DMS153 treated with DMSO at 0.1 percent for 48 hours (cell line): ENCODE results near the gene PSD4.

ENCODE experiments used
- DNase-seq: peaks from one replicate; lab custom pipeline; 2025; ENCODE audit not compliant: unreplicated experiment; lab: John Stamatoyannopoulos, UW

The PSD4 gene

DNA sequence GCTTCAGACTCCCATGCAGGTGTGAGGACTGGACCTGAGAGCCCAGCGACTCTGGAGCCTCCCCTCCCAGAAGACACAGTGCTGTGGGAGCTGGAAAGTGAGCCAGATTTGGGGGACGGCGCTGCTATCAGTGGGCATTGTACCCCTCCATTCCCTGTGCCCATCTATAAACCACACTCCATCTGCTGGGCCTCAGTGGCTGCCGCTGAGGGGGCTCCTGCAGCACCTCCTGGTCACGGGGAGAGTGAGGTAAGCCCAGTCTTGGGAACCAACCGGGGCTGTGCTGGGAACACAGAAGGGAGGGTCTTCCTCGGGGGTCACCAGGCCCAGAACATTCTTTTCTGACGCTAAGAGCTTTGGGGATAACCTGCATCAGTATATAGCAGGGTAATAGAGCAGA lies 9.5 kb downstream of the PSD4 start:
- no peak for DNase-seq

DNA sequence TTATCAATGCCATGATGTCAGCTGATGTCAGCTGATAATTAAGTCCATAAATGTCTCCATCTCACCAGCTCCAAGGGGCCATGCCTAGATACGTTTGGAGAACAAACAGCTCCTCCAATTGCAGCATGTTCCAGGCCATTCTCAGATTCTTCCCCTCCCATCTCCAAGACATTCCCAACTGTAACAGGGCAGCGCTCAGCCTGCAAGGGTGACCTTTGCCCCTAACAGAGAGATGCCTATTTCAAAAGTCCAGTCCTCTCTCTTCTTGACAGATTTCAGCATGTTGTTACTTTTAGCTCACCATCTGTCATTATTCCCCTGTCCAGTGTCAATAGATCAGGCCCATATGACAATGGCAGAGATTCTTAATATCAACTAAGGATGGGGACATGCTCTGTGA lies 9.9 kb downstream of the PSD4 start:
- DNase-seq = no peak

DNA sequence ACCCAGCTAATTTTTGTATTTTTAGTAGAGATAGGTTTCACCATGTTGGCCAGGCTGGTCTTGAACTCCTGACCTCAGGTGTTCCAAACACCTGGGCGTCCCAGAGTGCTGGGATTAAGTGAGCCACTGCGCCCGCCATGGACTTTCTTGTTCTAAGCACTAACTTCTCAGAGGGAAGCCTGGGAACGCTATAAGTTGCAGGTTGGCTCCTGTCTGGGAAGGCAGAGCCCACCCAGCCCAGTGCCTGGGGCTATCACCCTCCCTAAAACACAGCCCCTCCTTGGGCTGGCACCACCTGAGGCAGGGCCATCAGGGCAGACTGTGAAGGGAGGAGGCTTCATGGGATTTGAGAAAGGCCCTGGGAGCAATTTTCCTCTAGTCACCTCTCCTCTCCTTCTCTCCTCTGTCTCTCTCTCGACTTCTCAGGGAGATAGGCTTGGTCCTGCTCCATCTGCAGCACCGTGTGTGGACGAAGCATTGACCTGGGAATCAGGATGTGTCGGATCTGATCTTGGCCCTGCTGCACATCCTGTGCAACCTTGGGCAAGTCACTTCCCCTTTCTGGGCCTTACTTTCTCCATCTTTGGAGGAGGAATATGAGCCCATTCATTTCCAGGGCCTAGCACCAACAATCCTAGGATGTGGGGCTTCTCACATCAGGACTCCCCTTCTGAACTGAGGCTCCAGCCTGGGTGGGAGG lies 10.9 kb downstream of the PSD4 start:
- no peak for DNase-seq

DNA sequence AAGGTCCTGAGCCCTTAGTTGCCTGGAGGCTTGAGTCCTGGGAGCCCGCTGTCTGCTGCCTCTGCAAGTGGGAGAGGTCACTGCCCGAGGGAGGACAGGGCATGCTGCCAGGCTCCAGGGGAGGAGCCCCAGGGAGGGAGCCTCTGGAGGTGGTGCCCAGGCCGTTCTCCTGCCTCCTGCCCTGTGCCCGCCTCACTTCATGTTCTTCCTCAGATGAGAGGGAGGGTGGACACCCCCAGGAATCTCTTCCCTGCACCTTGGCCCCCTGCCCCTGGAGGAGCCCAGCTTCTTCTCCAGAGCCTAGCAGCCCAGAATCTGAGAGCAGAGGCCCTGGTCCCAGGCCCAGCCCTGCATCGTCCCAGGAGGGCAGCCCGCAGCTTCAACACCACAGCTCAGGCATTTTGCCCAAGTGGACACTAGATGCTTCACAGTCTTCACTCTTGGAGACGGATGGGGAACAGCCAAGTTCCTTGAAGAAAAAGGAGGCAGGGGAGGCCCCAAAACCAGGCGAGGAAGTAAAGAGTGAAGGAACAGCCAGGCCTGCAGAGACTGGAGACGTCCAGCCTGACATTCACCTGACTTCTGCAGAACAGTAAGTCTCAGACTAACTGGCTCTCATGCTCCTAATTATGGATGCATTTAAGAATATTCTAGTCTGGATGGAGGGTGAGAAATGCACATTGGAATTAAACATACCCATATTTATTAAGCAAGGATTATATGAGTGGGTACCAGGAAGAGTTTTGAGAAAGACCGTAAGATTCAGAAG lies 12.1 kb downstream of the PSD4 start:
- DNase-seq = no peak

DNA sequence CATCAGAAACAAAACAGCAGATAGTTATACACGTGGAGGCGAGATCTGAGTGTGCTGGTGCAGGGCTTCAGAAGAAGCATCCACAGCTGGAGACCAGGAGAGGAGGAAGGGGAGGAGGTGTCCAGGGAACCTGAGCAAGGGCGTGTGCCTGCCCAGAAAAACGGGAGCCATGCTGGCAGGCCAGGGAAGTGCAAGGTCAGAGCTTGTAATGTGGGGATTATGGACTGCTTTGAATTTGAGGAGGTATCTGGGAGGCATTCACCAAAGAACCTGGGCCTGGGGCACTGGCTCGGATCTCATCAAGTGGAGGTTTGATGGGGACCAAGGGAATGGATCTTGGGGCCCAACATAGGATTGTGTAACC lies 12.6 kb downstream of the PSD4 start:
- DNase-seq = no peak

DNA sequence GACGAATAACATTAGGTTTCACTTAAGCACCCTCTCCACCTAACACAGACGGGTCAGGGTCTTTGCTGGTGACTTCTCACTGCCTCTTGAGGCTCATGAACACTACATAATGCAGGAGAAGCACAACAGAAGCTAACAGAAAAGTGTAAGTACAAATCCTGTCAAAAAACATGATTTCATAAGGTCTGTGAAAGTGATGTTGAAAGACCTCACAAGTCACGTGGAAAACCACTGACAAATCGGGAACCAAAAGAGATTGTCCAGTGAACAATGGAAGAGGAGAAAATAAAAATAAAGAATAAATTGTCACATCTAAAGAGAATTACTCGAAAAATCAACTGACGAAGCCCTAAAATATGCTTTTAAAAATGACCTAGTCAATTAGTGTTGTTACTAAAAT lies 14.0 kb downstream of the PSD4 start:
- DNase-seq = no peak

DNA sequence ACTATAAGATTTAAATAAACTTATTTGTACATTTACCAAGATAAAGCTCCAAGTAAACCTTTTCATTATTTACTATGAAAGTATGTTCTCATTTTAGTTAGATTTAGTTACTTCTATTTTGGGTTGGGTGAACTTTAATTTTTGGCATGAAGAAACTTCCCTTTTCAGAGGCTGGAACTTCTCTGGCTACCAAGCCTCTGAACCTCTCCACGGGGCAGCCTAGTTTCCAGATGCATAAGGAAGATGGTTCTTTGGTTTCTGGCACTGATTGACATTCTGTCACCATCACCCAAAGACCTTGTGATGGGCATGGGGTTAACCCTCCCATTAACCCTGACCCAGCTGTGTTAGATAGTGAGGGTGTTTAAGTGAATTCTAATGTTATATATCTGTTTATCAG lies 17.1 kb downstream of the PSD4 start:
- DNase-seq = no peak

DNA sequence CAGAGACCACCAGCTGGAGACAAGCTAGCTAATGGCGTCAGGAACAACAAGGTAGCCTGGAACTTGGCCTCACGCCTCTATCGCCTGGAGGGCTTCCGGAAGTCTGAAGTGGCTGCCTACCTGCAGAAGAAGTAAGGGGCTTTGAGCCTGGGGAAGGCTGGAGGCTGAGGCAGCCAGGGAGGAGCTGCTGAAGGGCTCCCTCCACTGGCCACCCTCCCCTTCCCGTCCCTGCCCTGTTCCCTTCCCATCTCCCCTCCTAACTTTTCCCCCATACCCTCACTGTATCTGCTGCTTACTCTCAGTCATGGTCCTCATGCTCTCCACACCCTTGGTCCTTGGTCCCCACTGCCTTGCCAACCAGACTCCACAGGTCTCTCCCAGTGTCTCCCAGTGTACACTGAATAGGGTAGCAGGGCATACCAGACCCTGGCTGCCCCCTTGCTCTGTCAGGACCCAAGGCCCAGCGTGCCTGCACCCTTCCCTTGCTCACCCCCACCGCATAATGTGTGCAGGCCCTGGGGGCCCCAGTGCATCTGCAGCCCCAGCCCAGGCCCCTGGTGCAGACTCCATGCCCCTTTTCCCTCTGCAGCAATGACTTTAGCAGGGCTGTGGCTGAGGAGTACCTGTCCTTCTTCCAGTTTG lies 18.8 kb downstream of the PSD4 start:
- DNase-seq = no peak

DNA sequence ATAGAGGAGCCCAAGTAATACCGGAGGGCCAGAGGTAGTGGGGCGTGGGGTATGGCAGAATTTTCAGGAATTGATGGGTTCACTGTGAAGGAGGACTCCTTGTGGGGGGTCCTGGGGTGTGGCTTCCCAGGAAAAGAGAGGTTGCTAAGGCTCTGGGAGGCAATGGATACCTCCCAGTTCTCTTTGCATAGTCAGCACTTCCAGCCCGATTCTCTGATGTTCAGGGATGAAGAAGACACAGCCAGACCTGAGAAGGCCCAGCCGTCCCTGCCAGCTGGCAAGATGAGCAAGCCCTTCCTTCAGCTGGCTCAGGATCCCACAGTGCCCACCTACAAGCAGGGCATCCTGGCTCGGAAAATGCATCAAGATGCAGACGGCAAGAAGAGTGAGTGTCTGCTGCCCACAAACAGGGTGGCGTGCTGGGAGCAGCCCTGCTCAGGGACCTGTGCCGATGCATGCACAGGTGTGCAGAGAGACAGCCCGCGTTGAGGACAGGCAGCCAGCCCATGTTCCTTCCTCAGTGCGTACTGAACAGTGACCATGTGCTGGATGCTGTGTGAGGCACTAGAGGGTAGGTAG lies 22.2 kb downstream of the PSD4 start:
- no peak for DNase-seq

DNA sequence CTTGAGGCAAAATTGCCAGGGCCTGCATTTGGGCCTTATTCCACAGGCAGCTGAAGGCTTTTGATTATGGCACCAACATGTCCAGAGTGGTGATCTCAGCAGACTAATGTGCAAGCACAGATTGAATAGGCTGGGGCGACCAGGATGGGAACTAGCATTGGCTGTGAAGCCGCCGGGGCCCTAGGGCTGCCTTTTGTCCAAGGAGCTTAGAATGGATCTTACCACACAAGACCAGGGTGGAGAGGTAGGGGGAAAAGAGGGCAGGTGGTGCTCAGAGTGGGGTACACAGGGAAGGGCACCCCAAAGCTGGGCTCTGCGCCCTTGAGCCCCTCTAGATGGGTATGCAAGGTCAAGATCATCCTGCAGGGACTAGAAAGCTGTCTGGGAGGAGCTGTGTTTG lies 23.1 kb downstream of the PSD4 start:
- no peak for DNase-seq

DNA sequence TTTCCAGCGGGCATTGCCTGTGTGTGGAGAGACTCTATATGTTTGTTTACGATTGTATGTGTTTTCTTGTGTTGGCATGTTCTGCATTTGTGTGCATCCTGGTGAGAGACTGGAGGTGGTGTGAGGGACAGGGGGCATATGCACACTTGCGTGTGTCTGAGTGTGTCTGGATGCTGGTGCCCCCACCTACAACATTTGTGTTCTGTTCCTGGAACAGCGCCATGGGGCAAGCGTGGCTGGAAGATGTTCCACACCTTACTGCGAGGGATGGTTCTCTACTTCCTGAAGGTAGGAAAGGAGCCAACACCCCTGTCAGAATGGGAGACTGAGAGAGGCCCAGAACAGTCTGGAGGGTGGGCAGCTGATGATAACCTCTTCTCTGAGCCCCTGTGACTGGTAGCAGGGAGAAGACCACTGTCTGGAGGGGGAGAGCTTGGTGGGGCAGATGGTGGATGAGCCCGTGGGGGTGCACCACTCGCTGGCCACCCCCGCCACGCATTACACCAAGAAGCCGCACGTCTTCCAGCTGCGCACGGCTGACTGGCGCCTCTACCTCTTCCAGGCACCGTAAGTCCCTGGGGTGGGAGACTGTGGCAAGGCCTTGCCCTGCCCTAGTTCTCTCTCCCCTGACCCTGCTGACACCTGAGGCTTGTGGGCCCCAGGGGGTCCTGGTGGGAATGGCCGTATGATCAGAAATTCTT lies 23.7 kb downstream of the PSD4 start:
- no peak for DNase-seq

DNA sequence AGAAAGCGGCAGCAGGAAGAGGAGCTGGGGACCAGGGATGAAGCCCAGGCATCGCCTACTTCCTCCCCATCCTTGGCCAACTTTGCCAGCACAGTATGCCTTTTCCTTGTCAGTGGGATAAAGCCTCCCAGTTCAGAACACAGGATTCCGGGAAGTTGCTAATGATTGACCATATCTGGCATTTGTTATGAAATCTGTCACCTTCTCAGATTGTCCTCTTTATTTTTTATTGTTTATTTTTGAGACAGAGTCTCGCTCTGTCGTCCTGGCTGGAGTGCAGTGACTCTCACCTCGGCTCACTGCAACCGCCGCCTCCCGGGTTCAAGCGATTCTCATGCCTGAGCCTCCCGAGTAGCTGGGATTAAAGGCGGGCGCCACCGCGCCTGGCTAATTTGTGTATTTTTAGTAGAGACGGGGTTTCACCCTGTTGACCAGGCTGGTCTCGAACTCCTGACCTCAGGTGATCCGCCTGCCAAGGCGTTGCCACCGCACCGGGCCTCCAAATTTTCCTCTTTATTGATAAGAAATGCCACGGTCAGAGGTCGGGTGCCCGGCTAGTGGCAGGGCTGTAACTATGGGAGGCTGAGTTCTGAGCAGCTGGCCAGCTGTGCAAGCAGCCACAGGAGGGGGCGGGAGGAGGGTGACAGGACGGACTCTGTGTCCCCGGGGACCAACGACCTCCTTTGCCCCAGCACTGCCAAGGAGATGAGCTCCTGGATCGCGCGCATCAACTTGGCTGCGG lies 24.4 kb downstream of the PSD4 start:
- DNase-seq = no peak

DNA sequence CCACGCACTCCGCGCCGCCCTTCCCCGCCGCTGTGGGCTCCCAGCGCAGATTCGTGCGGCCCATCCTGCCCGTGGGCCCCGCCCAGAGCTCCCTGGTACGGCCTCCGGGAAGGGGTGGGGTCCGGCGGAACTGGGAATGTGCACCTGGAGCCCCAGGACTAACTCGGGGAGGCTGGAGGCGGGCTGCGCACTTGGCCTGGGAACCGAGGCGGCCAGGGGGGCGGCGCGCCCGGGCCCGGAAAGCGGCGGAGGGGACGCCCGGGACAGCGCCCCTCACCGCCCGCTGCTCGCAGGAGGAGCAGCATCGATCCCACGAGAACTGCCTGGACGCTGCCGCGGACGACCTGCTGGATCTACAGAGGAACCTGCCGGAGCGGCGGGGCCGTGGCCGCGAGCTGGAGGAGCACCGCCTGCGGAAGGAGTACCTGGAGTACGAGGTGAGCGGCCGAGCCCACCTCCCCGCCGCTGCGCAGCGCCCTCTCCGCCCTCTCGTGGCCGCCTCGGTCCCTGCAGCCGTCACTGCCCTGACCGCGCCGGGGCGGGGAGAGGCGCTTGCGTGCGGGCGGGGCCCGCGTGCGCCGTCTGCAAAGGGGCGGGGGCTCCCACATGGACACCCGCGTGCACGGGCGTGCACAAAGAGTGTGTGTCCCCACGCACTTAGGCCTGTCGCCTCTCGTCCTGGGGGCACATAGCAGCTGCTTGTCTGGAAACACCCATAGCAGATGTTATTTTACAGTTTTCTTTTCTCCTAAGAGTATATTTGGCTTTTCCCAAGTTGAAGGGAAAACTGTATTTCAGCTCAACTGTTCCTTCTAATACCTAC lies 25.2 kb downstream of the PSD4 start:
- peak; percentile 81 for DNase-seq

DNA sequence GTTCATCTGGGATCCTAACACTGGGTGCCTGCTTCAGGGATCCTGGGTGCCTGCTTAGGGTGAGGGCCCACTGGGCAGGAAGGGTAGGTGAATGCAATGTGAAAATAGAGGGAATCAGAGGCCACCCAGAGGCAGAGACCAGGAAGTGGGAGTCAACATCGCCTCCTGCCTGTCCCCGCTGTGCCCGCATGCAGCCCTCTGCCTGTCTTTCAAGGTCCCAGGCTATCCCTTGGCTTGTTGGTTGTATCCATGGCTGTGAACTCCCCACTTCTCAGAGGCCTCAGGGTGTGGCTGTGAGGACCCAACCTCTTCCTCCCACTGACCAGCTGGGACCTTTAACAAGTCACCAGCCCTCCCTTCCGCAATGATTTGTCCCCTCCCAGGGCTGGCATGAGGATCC lies 26.5 kb downstream of the PSD4 start:
- no peak for DNase-seq

DNA sequence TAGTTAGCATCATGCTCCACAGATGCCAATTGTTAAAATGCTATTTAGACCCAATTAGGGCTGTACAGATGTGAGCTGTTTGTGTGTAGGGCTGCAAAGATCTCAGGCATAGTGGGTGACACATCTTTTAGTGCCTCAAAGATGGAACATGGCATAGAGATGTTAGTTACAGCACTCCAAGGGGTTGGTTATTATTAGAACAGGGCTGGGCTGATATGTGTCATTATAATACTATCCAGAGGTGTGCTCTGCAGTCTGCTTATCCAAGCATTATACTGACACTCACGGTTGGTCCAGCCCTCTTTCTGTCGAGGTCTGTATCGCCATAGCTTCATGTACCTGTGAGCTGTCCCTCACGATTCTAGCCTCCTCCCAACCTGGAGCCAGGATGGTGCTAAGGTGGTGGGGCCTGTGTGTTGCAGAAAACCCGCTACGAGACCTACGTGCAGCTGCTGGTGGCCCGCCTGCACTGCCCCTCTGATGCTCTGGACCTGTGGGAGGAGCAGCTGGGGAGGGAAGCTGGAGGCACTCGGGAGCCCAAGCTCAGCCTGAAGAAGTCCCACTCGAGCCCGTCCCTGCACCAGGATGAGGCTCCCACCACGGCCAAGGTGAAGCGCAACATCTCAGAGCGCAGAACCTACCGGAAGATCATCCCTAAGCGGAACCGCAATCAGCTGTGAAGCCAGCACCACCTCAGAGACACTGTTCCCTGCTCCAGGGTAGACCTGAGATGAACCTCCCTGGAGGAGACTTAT lies 27.1 kb downstream of the PSD4 start:
- DNase-seq = no peak

DNA sequence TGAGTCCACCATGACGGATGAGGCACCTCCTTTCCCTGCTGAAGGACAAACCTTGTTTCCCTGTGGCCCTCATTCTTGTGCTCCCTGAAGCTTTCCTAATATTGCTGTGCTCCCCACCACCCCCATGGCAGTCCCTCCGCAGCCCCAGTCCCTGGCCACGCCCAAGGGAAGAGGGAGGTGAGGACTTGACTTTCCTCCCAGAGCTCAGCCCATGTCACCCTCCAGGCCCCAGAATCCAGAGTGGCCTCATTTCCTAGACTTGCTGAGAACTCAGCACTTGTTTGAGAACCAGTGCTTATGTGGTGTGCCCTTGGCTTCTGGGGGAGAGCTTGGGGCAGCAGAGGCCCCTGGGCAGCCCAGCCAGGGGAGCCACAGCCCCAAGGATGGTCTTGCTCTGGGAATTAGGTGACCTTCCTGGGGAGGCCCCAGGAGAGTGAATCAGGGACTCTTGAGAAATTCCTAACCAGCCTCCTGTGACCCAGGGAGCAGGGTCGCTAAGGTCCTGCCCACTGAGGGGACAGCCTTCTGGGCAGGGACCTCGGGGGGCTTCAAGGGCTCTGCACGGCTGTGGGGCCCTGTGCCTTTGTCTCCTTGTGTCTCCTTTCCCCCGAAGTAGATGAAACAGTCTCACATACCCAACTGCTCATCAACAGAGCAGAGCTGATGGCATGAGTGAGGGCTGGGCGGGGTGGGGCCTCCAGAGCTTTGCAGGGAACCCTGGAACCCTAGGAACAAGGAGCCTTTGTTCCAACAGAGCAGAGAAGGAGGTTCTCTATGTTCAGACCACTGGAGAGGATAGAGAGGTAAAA lies 27.9 kb downstream of the PSD4 start:
- no peak for DNase-seq

DNA sequence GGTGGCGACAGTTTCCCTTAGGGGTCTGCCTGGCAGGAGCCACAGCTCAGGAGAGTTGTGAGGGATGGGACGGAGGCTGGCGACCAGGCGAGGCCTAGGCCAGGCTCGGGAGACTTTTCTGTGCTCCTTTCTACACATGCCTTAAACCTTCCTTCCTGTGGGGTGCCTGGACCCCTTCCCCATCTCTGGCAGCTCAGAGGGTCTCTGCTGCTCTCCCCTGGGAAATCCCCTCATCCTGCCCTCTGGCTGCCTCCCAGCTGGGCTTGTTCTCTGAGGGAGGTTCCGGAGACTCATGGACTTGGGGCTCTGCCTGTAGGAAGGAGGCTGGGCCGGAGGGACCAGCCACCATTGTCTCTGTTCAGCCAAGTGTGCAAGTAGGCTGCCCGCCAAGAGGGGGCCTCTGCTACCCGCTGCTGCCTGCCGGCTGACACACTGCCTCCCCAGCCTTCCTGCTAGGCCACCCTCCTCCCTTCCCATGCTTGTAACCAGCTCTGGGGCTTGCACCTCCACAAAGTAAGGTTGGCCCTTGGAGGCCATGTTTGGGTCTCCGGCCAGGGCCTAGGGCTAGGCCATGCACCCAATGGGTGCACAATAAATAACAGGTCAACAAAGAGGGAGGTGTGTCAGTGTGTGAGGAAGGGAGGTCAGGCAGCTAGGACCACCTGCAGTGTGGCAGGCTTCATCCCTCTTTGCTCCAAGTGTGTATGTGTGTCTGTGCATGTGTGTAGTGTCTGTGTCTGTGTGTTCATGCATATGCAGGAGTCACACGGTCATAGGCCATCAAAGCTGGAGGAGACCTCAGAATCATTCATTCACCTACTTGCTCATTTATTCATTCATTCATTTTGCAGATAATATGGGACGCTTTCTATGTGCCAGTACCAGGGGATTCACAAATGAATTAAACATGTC lies 28.8 kb downstream of the PSD4 start:
- no peak for DNase-seq
